ENCODE measurements around the gene ZNF497.

DNA sequence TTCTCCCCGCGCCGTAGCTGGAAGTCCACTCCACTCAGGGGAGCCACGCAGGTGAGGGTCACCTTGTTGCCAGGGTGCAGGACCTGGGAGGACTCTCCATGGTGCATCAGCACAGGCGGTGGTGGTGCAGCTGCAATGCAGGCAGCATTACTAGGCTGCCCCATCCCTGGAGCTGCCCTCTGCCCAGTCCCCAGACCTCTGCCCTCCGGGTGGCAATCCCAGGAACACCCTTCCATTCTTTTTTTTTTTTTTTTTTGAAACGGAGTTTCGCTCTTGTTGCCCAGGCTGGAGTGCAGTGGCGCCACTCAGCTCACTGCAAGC is 11.0 kb downstream of the ZNF497 start:
- TF ChIP-seq, protein P1, sequence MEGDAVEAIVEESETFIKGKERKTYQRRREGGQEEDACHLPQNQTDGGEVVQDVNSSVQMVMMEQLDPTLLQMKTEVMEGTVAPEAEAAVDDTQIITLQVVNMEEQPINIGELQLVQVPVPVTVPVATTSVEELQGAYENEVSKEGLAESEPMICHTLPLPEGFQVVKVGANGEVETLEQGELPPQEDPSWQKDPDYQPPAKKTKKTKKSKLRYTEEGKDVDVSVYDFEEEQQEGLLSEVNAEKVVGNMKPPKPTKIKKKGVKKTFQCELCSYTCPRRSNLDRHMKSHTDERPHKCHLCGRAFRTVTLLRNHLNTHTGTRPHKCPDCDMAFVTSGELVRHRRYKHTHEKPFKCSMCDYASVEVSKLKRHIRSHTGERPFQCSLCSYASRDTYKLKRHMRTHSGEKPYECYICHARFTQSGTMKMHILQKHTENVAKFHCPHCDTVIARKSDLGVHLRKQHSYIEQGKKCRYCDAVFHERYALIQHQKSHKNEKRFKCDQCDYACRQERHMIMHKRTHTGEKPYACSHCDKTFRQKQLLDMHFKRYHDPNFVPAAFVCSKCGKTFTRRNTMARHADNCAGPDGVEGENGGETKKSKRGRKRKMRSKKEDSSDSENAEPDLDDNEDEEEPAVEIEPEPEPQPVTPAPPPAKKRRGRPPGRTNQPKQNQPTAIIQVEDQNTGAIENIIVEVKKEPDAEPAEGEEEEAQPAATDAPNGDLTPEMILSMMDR (IDR thresholded peaks at IDR 0.05), result no peak
- no peak for TF ChIP-seq POLR2A (IDR thresholded peaks at IDR 0.05)

Data from Peyer's patch (tissue), 4 donors.